ENCODE measurements around the gene TNP2. TPM values are rescaled to one million over a fixed set of nuclear protein-coding genes. Genes with fewer than 3 reads are reported as not detected.

TNP2 gene
- total RNA-seq, 1 experiment from 2014 or later = not detected

DNA sequence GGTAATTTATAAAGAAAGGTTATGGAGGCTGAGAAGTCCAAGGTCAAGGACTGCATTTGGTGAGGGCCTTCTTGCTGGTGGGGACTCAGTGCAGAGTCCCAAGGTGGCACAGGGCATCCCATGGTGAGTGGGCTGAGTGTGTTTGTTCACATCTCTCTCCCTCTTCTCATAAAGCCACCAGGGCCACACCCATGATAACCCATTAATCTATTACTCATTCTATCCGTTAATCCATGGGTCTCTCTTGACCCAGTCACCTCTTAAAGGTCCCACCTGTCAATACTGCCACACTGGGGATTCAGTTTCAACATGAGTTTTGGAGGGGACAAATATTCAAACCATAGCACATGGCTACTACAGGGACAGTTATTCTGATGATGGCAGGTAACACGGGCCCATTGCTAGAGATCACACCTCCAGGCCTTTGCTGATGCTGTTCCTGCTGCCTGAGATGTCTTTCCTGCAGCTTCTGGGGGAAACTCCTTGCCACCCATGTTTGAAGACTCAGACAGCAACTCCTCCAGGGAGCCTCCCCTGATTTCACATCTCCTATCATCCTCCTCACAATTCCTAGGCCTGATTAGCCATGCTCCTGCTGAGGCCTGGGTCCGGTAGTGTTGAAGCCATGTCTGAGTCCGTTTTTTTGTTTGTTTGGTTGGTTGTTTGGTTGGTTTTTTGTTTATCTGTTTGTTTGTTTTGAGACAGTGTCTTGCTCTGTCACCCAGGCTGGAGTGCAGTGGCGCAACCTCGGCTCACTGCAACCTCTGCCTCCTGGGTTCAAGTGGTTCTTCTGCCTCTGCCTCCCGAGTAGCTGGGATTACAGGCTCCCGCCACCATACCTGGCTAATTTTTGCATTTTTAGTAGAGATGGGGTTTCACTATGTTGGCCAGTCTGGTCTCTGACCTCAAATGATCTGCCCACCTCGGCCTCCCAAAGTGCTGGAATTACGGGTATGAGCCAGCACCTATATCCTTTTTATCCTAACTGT is 29.2 kb downstream of the TNP2 start:
- BruUV-seq (replicated peaks) = no TSS peak
- Histone ChIP-seq H3K9me3 (ENCODE audit: control insufficient read depth, insufficient read depth, low read depth, low read length) (no peaks in the 10 kb centered on the region), H3K27me3 (ENCODE audit: control insufficient read depth, insufficient read depth, low read length) (no peaks in the 10 kb centered on the region), H3K27ac (ENCODE audit: low read length) (no peak overlapping the region), H3K36me3 (ENCODE audit: control insufficient read depth, insufficient read depth, low read length) (no peaks in the 10 kb centered on the region), H3K4me3 (ENCODE audit: low read depth in 2 of 2, low read length in 2 of 2) (no peak overlapping the region), H3K4me1 (ENCODE audit: control insufficient read depth, insufficient read depth, low read length) (no peaks in the 10 kb centered on the region)
- ChIA-PET CTCF (no interaction called here), POLR2A (no interaction called here)
- in situ Hi-C loops (cut with HindIII; ENCODE audit: low pct_unique_long_range_greater_than_20kb, low sequenced_read_pairs) = no loop called here
- TF ChIP-seq TCF7L2 (IDR thresholded peaks at IDR 0.05; ENCODE audit: low read depth, low read length) (no peak), SIN3A (IDR thresholded peaks at IDR 0.05; ENCODE audit: borderline replicate concordance, insufficient read depth, low read depth, low read length) (no peak), POLR2AphosphoS5 (IDR thresholded peaks at IDR 0.05; ENCODE audit: low read depth, low read length) (no peak)
- TF ChIP-seq, protein P1, sequence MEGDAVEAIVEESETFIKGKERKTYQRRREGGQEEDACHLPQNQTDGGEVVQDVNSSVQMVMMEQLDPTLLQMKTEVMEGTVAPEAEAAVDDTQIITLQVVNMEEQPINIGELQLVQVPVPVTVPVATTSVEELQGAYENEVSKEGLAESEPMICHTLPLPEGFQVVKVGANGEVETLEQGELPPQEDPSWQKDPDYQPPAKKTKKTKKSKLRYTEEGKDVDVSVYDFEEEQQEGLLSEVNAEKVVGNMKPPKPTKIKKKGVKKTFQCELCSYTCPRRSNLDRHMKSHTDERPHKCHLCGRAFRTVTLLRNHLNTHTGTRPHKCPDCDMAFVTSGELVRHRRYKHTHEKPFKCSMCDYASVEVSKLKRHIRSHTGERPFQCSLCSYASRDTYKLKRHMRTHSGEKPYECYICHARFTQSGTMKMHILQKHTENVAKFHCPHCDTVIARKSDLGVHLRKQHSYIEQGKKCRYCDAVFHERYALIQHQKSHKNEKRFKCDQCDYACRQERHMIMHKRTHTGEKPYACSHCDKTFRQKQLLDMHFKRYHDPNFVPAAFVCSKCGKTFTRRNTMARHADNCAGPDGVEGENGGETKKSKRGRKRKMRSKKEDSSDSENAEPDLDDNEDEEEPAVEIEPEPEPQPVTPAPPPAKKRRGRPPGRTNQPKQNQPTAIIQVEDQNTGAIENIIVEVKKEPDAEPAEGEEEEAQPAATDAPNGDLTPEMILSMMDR (IDR thresholded peaks at IDR 0.05) = no peak
- TF ChIP-seq, protein P2, sequence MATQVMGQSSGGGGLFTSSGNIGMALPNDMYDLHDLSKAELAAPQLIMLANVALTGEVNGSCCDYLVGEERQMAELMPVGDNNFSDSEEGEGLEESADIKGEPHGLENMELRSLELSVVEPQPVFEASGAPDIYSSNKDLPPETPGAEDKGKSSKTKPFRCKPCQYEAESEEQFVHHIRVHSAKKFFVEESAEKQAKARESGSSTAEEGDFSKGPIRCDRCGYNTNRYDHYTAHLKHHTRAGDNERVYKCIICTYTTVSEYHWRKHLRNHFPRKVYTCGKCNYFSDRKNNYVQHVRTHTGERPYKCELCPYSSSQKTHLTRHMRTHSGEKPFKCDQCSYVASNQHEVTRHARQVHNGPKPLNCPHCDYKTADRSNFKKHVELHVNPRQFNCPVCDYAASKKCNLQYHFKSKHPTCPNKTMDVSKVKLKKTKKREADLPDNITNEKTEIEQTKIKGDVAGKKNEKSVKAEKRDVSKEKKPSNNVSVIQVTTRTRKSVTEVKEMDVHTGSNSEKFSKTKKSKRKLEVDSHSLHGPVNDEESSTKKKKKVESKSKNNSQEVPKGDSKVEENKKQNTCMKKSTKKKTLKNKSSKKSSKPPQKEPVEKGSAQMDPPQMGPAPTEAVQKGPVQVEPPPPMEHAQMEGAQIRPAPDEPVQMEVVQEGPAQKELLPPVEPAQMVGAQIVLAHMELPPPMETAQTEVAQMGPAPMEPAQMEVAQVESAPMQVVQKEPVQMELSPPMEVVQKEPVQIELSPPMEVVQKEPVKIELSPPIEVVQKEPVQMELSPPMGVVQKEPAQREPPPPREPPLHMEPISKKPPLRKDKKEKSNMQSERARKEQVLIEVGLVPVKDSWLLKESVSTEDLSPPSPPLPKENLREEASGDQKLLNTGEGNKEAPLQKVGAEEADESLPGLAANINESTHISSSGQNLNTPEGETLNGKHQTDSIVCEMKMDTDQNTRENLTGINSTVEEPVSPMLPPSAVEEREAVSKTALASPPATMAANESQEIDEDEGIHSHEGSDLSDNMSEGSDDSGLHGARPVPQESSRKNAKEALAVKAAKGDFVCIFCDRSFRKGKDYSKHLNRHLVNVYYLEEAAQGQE (IDR thresholded peaks at IDR 0.05; ENCODE audit: insufficient read depth in 1 of 2, low read depth in 2 of 2, low read length in 1 of 2) = no peak
- ATAC-seq (no peak), DNase-seq (ENCODE audit: low read depth, low spot score) (no peak)
- intact Hi-C loops (cut with micrococcal nuclease; ENCODE audit: unreplicated experiment) = no loop called here

DNA sequence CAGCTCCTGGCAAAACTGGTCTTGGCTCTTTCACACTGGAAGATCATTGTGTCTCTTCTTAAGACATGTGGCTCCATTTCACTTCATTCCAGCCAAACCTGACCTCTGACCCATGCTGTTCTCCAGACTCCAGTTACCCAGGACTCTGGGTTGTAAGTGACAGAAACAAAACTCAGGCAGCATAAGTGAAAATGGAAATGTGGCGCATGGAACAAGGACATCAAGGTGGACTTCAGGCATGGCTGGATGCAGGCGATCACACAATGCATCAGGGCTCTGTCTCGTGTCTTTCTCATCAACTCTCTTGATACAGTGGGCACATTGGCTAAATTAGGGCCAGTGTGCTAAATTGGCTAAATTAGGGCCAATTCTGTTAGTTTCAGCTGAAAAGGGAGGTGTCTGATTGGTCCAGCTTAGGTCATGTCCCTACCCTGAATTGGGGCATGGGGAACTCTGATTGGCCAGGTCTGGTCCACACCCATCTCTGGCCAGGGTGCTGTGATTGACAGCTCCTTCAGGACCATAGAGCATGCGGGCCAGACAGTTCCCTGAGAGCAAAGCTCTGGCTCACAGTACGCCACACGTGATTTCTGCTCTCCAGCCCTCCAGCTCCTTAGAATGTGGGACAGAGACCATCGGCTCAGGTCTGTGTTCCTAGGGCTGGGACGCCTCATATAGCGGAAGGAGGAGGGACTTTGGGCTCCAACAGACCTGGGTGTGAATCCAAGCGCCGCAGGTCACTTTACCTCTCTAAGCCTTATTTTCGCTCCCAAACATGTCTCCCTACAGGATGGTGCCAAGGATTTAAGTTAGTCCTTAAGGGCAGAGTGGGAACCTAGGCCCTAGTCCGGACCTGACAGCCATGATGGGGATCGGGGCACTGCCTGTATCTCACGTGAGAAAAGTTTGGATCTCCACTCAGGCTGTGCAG is 30.6 kb downstream of the TNP2 start:
- Histone ChIP-seq H3K4me1 (ENCODE audit: control insufficient read depth, insufficient read depth, low read length) (no peaks in the 10 kb centered on the region), H3K27me3 (ENCODE audit: control insufficient read depth, insufficient read depth, low read length) (no peaks in the 10 kb centered on the region), H3K36me3 (ENCODE audit: control insufficient read depth, insufficient read depth, low read length) (no peaks in the 10 kb centered on the region), H3K4me3 (ENCODE audit: low read depth in 2 of 2, low read length in 2 of 2) (no peak overlapping the region), H3K27ac (ENCODE audit: low read length) (no peak overlapping the region), H3K9me3 (ENCODE audit: control insufficient read depth, insufficient read depth, low read depth, low read length) (no peaks in the 10 kb centered on the region)
- BruUV-seq (replicated peaks) = no TSS peak
- DNase-seq (ENCODE audit: low read depth, low spot score) = no peak
- POLR2A ChIA-PET = no interaction called here
- ATAC-seq = no peak
- TF ChIP-seq TCF7L2 (IDR thresholded peaks at IDR 0.05; ENCODE audit: low read depth, low read length) = no peak
- TF ChIP-seq POLR2AphosphoS5 (IDR thresholded peaks at IDR 0.05; ENCODE audit: low read depth, low read length) = no peak
- TF ChIP-seq SIN3A (IDR thresholded peaks at IDR 0.05; ENCODE audit: borderline replicate concordance, insufficient read depth, low read depth, low read length) = no peak
- TF ChIP-seq, protein P1 (IDR thresholded peaks at IDR 0.05) = no peak
- TF ChIP-seq, protein P2 (IDR thresholded peaks at IDR 0.05; ENCODE audit: insufficient read depth in 1 of 2, low read depth in 2 of 2, low read length in 1 of 2) = no peak
- in situ Hi-C loops (cut with HindIII; ENCODE audit: low pct_unique_long_range_greater_than_20kb, low sequenced_read_pairs) (no loop called here), intact Hi-C loops (cut with micrococcal nuclease; ENCODE audit: unreplicated experiment) (no loop called here)
- CTCF ChIA-PET = no interaction called here

Measured in Panc1 (cell line).